OCI-LY1 (cell line): ENCODE data around the gene RBBP7.

ENCODE experiments used
- H2AFZ ChIP-seq: fragments of 200-600 bp; sonication (generic), shearing (Covaris generic); 2 replicates; pipeline ENCODE4 v1.6.0; 2014; ENCODE audit warnings: antibody characterized with exemption, mild to moderate bottlenecking, low read length
- H3F3A ChIP-seq: fragments of 200-600 bp; sonication (generic), shearing (Covaris generic); 2 replicates; pipeline ENCODE4 v1.6.0; 2014; ENCODE audit warnings: mild to moderate bottlenecking, antibody characterized with exemption, low read length, moderate library complexity; ENCODE audit not compliant: insufficient read depth
- H3K27ac ChIP-seq: fragments of 200-600 bp; sonication (generic); 2 replicates; pipeline ENCODE4 v1.5.1; 2014; ENCODE audit warnings: low read length, mixed run types, mild to moderate bottlenecking, low read depth; ENCODE audit not compliant: poor library complexity, severe bottlenecking
- H3K27me3 ChIP-seq: fragments of 200-600 bp; sonication (generic); 2 replicates; pipeline ENCODE4 v1.6.0; 2014; ENCODE audit warnings: antibody characterized with exemption, mild to moderate bottlenecking, low read length, moderate library complexity; ENCODE audit not compliant: insufficient read depth
- H3K36me3 ChIP-seq: fragments of 200-600 bp; sonication (generic); 2 replicates; pipeline ENCODE4 v1.6.1; 2014; ENCODE audit warnings: mild to moderate bottlenecking, antibody characterized with exemption, low read length, moderate library complexity, mixed read lengths; ENCODE audit not compliant: insufficient read depth
- H3K4me1 ChIP-seq: fragments of 200-600 bp; sonication (generic); 2 replicates; pipeline ENCODE4 v1.5.1; 2014; ENCODE audit warnings: mild to moderate bottlenecking, low read length, moderate library complexity; ENCODE audit not compliant: insufficient read depth, severe bottlenecking
- H3K4me2 ChIP-seq: fragments of 200-600 bp; sonication (generic), shearing (Covaris generic); 2 replicates; pipeline ENCODE4 v1.6.1; 2014; ENCODE audit warnings: low read length
- H3K4me3 ChIP-seq: fragments of 200-600 bp; sonication (generic); 2 replicates; pipeline ENCODE4 v1.5.1; 2014; ENCODE audit warnings: low read length, low read depth, mild to moderate bottlenecking, mixed read lengths; ENCODE audit not compliant: poor library complexity, severe bottlenecking
- H3K79me2 ChIP-seq: fragments of 200-600 bp; shearing (Covaris generic); 2 replicates; pipeline ENCODE4 v1.6.1; 2016; ENCODE audit warnings: mixed run types, low read length, mixed read lengths; ENCODE audit not compliant: insufficient read depth
- H3K9ac ChIP-seq: fragments of 200-600 bp; sonication (generic), shearing (Covaris generic); 2 replicates; pipeline ENCODE4 v1.6.1; 2014; ENCODE audit warnings: mild to moderate bottlenecking, low read length, mixed read lengths
- H3K9me2 ChIP-seq: fragments of 200-600 bp; sonication (generic), shearing (Covaris generic); 2 replicates; pipeline ENCODE4 v1.6.1; 2014; ENCODE audit warnings: low read depth, mild to moderate bottlenecking, low read length, mixed read lengths
- H3K9me3 ChIP-seq: fragments of 200-600 bp; shearing (Covaris generic); 2 replicates; pipeline ENCODE4 v1.6.1; 2014; ENCODE audit warnings: low read length, mixed read lengths
- H4K20me1 ChIP-seq: fragments of 200-600 bp; sonication (generic), shearing (Covaris generic); 2 replicates; pipeline ENCODE4 v1.6.0; 2016; ENCODE audit warnings: mild to moderate bottlenecking, low read length; ENCODE audit not compliant: insufficient read depth
- EZH2 ChIP-seq: fragments of 200-600 bp; sonication (generic), shearing (Covaris generic); IDR thresholded peaks from 2 replicates; pipeline ENCODE4 v1.8.0; 2017; ENCODE audit warnings: borderline replicate concordance, mixed run types, mild to moderate bottlenecking, antibody characterized with exemption, low read length, moderate library complexity, mixed read lengths
- TF ChIP-seq, protein P1 (sequence below): fragments of 200-600 bp; sonication (generic), shearing (Covaris generic); IDR thresholded peaks from 2 replicates; pipeline ENCODE4 v1.5.1; 2017; ENCODE audit warnings: mild to moderate bottlenecking, antibody characterized with exemption, low read length, moderate library complexity, mixed read lengths

Gene RBBP7

DNA sequence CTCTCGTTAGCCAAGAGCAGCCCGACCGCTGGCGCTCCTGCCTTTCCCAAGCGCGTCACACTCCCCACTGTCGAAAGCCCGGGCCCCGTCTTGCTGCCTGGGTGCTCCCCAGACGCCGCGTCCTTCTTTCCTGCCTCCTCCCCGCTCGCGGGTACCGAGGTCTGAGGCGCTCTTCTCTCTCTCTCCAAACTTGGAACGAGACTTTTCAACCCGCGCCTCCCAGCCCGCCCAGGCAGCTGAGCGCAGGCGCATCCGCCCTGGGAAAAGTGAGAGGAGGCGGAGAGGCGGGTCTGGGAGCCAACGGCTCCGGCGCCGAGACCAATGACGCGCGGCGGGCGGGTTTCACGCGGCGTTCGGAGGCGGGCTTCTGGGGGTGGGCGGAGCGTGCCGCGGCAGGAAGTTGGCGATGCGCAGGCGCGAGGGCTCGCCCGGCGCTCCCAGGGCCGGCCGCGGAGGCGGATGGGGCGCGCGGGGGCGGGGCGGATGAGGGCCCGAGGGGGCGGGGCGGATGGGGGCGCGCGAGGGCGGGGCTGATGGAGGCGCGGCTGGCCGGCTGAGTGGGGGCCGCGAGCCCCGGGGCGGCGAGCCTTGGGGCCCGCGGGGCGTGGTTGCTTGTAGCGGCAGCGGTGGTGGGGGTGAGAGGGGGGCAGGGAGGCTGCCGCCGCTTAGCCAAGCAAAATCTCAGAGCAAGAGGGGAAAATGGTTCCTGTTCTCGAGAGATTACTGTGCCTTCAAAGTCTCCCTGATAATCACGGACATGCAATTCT, at the start of gene RBBP7:
Gene RBBP7 (minus strand): TSS at position 268 of the 767 bp plus-strand sequence. CDS start 309 bp downstream, outside the sequence.
- peak within 1 kb of the TSS; percentile 94 for H3K4me2 ChIP-seq
- no peaks in the 10 kb centered on the region for H3F3A ChIP-seq
- H3K27me3 ChIP-seq: no peaks in the 10 kb centered on the region
- peak within 1 kb of the TSS; percentile 96 for H3K4me3 ChIP-seq
- H3K79me2 ChIP-seq: peaks cover 45% of the 10 kb centered on the region
- H3K4me1 ChIP-seq: peaks cover 71% of the 10 kb centered on the region
- H2AFZ ChIP-seq: no peak within 1 kb of the TSS
- H3K36me3 ChIP-seq: peaks cover 34% of the 10 kb centered on the region
- H3K9me2 ChIP-seq: no peaks in the 10 kb centered on the region
- no peak for TF ChIP-seq EZH2
- TF ChIP-seq, protein P1, sequence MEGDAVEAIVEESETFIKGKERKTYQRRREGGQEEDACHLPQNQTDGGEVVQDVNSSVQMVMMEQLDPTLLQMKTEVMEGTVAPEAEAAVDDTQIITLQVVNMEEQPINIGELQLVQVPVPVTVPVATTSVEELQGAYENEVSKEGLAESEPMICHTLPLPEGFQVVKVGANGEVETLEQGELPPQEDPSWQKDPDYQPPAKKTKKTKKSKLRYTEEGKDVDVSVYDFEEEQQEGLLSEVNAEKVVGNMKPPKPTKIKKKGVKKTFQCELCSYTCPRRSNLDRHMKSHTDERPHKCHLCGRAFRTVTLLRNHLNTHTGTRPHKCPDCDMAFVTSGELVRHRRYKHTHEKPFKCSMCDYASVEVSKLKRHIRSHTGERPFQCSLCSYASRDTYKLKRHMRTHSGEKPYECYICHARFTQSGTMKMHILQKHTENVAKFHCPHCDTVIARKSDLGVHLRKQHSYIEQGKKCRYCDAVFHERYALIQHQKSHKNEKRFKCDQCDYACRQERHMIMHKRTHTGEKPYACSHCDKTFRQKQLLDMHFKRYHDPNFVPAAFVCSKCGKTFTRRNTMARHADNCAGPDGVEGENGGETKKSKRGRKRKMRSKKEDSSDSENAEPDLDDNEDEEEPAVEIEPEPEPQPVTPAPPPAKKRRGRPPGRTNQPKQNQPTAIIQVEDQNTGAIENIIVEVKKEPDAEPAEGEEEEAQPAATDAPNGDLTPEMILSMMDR: no peak
- H3K9me3 ChIP-seq: no peaks in the 10 kb centered on the region
- no peaks in the 10 kb centered on the region; the same call in 1 of the 2 replicates for H4K20me1 ChIP-seq
- H3K27ac ChIP-seq: peak within 1 kb of the TSS; percentile 99
- H3K9ac ChIP-seq: peak within 1 kb of the TSS; percentile 100

DNA sequence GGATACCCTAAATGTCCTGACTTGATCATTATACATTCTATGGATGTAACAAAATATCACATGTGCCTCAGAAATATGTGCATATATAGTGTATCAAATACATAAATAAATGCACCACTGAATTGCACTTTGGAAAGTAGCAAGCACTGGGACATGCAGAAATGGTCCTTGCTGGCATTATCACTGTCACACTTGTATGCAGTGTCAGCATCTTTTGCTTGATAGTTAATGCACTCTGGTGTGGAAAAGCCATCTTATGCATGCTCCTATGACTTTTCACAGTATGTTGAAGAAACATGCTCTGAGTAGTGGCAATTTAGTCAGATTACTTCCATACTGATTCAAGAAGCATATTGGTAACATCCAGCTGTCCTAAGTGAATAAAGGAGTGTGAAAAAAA, 48.8 kb upstream of the RBBP7 start:
- Histone ChIP-seq H4K20me1 (no peaks in the 10 kb centered on the region), H3K27ac (no peak overlapping the region), H3K4me1 (no peaks in the 10 kb centered on the region), H3K9me2 (no peaks in the 10 kb centered on the region), H2AFZ (no peak overlapping the region), H3K4me2 (no peak overlapping the region), H3K9ac (no peak overlapping the region), H3K27me3 (no peaks in the 10 kb centered on the region), H3K4me3 (no peak overlapping the region), H3K79me2 (no peaks in the 10 kb centered on the region), H3K36me3 (no peaks in the 10 kb centered on the region), H3K9me3 (no peaks in the 10 kb centered on the region), H3F3A (no peaks in the 10 kb centered on the region)
- TF ChIP-seq EZH2: no peak
- TF ChIP-seq, protein P1: no peak

DNA sequence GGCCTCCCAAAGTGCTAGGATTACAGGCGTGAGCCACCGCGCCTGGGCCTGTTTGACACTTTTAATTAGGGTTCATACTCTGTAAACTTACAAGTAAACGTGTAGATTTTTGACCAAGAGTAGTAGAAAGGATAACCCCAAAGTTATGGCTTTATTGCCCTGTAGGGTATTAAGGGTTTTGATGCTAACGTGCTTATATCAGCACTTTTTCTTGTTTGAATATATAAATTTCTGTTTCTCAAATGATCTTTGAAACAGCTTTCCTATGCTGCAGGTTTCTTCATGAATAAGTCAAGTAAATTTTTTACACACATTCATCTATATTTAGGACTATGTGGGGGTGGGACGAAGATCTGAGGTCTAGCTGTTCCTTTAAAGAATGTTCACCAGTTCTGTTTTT, 47.0 kb upstream of the RBBP7 start:
- H3K9ac ChIP-seq: no peak overlapping the region
- no peaks in the 10 kb centered on the region for H3K36me3 ChIP-seq
- no peaks in the 10 kb centered on the region for H3K9me2 ChIP-seq
- H3K4me3 ChIP-seq: no peak overlapping the region
- H3K79me2 ChIP-seq: no peaks in the 10 kb centered on the region
- no peak overlapping the region for H3K27ac ChIP-seq
- H3K9me3 ChIP-seq: no peaks in the 10 kb centered on the region
- TF ChIP-seq, protein P1: no peak
- no peak for TF ChIP-seq EZH2
- H4K20me1 ChIP-seq: no peaks in the 10 kb centered on the region
- no peak overlapping the region for H2AFZ ChIP-seq
- no peak overlapping the region for H3K4me2 ChIP-seq
- no peaks in the 10 kb centered on the region for H3F3A ChIP-seq
- H3K27me3 ChIP-seq: no peaks in the 10 kb centered on the region
- H3K4me1 ChIP-seq: no peaks in the 10 kb centered on the region
